Activated gamma-delta T cell treated with anti-CD3 and anti-CD28 coated beads, Interleukin-2, amount 50 U/mL, for 16 hours (primary cell): ENCODE data around the gene SCARB1.

Source experiments
- DNase-seq: peaks from one replicate; pipeline ENCODE4 v3.0.0-alpha.2; 2020; ENCODE audit warnings: low read depth

SCARB1 gene

DNA sequence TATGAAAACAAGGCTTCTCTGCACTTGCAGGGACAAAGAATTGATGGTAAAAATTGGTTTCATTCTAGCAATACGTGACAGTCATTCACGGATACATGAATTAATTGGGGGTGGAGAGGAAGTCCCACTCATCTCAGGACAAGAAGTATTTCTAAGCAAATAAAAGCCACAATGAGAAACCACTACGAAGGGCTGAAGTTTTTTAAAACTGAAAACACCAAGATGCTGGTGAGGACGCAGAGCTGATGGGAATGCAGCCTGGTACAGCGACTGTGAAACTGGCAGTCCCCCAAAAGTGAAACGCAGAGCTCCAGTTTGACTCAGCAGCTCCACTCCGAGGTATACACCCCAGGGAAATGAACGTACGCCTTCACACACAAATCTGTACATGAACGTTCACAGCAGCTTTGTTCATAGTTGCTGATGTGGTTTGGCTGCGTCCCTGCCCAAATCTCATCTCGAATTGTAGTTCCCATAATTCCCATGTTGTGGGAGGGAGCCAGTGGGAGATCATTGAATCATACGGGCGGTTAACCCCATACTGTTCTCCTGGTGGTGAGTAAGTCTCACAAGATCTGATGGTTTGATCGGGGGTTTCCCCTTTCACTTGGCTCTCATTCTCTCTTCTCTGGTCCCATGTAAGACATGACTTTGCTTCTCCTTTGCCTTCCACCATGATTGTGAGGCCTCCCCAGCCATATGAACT is 89.0 kb downstream of the SCARB1 start:
- DNase-seq = peak; percentile 35

GRCh38 chr12:124774054-124774461 is 89.6 kb downstream of the SCARB1 start:
- no peak for DNase-seq

GRCh38 chr12:124772289-124773170 is 91.1 kb downstream of the SCARB1 start:
- no peak for DNase-seq

DNA sequence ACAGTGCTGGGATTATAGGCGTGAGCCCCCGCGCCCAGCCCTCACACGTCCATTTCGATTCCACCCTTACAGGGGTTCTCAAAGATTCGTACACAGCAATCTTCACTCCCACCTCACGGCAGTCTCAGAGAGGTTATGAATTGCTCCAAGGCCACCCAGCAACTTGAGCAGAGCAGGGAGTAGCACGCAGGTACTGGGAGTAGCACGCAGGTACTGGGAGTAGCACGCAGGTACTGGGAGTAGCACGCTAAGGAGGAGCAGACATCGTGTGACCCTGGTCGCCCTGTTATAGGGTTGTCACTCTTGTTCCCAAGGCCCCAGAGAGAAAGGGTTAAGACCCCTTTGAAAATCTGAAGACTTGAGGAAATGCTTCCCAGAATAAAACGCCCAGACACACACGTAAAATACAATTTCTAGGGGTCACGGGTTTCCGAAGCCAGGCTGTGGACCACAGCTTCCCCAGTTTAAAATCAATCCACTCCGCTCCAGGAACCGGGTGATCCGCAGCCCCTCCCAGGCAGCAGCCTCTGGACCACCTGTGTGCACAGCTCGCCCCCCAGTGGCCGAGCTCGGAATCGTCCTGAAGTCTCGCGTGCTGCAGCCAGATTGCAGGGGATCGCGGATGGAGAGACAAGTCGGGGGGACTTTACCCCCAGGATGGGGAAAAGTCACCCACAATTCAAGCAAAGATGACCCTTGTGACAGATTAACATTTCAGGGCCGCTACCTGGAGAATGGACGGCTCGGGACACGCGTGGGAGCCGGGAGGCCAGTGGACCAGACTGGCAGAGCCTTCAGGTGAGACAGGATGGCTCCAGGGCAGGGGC is 92.0 kb downstream of the SCARB1 start:
- peak; percentile 79 for DNase-seq

DNA sequence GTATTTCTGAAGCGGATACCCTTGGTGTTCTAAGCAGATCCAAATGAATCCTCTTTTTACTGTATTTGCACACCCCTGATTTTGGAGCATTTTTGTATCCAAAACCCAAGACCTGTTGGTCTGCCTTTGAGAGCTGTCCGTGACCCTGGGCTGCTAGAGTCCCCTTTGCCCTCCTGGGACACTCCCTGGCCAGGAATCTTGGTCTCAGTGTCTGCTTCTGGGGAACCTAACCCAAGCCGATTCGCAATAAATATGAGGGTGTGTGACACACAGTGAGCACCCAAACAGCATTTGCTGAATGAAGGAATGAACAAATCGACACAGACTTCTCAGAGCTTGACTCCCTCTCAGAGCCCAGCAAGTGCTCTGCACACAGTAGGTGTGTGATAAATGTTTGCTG is 92.9 kb downstream of the SCARB1 start:
- DNase-seq = no peak

DNA sequence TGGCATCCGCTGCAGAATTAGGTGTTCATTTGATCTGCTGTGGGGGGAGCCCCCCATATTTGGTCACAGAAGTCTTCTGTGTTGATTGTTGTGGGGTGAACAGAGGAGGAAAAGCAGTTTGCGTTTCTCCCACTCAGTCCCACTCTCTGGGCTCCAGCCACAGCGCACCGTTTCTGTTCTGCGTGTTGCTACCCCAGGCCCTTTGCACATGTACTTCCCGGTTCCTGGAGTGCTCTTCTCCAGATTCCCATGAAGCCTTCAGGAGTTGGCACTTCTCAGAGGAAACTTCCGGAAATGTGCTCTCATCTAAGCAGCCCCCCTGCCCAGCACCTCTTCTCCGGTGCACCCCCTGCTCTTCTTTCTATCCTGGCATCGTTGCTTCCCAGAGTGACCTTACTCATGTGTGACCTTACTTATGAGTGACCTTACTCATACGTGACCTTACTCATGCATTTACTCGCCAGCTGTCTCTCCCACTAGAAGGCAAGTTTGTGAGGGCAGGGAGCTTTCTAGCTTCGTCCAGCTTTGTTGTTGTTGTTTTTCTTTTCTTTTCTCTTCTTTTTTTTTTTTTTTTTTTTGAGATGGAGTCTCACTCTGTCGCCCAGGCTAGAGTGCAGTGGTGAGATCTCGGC is 93.7 kb downstream of the SCARB1 start:
- DNase-seq = no peak

- DNase-seq = no peak
Observed at GRCh38 chr12:124769163-124769530, 94.5 kb downstream of the SCARB1 start.

DNA sequence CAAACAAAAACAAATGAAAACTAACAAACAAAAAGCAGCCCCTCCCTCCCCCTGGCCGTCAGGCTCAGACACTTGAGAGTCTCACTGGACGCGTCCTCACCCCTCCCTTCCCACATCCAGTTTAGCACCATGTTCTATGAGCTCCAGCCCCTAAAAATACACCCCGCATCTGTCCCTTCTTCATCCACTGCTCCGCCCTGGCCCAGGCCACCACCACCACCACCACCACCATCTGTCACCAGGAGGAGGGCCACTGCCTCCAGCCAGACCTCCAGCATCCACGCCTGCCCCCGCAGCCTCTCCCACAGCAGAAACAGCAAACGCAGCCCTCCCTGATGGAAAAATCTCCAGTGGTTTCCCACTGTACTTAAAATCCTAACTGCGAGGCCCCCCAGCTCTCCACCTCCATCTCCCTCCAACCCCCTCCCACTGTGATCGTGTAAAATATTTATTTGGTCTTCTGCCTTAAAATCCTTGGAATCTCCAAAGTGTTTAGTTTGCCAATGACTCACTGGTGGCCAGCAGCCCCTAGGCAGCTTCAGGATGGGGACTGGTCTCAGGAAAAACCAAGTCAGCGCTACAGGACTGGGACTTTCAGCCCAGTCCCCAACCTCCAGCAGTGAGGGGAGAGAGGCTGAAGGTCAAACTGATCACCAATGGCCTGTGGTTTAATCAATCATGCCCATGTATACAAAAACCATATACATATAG is 95.1 kb downstream of the SCARB1 start:
- no peak for DNase-seq

DNA sequence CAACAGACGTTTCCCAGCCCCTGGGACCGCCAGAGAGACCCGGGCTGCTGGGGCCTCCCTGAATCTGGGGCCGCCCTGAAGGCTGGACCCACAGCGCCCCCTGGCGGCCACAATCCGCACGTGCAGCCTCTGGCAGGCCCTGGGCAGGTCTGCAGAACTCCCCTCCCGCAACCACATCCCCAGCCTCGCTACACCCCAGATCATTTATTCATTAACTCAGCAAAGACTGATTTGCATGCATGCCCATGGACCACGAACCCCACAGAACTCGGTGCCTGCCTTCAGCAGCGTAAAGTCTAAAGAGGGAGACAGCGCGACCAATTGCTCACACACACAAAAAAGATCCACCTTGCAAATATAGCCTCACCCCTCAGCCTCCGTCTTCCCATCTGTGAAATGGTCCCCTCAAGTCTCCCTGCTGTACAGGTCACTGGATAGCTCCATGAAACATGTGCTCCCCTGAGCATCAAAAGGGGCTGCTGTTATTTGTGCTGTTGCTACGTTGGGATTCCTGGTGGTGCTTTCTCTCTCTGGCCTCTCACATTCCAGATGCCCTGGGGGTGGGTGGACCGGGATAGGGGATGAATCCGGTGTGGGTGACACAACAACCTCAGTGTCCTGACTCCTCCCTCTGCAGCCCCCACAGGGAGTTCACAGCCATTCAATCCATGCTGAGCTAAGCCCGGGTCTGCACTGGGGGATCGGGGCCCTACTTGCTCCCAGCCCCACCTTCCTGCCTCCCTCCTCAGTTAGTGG is 96.4 kb downstream of the SCARB1 start:
- DNase-seq = peak; percentile 81

- DNase-seq = no peak
Observed at GRCh38 chr12:124766727-124767065, 97.0 kb downstream of the SCARB1 start.

- no peak for DNase-seq
Observed at GRCh38 chr12:124765581-124766489, 97.8 kb downstream of the SCARB1 start.

GRCh38 chr12:124764870-124765580 is 98.6 kb downstream of the SCARB1 start:
- DNase-seq = no peak

DNA sequence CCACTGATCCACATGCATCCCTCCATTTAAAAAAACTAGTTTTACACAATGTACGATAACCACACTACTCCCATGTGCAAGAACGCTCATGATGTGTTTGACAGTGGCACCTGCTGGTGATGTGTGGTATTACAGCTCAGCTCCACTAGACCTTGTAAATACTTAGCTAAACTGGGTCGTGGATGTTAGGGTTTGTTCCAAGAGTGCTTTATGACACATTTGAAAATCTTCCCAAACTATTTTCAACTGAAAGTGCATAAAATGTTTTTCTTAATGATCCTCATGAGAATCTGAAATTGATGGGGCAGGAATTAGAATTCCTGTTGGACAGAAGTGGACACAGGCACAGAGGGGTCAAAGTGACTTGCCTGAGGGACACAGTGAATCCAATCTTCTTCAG is 99.2 kb downstream of the SCARB1 start:
- no peak for DNase-seq

DNA sequence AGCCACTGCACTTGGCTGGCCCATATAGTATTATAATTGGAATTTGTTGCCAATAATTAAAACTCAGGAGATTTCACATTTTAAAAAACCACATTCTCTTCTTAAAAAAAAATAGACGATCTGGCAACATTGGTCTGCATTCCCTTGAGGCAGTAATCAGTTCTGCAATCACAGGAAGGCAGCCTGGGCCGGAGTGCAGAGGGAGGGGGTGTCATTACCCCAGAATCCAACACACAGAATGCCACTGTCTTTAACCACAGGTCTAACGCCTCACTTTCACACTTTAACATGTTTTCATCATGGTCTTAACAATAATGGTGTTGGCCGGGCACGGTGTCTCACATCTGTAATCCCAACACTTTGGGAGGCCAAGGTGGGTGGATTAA is 100.1 kb downstream of the SCARB1 start:
- no peak for DNase-seq

GRCh38 chr12:124762791-124763593 is 100.7 kb downstream of the SCARB1 start:
- no peak for DNase-seq

- no peak for DNase-seq
Observed at GRCh38 chr12:124762384-124762783, 101.3 kb downstream of the SCARB1 start.

- no peak for DNase-seq
Observed at GRCh38 chr12:124761871-124762270, 101.8 kb downstream of the SCARB1 start.

DNA sequence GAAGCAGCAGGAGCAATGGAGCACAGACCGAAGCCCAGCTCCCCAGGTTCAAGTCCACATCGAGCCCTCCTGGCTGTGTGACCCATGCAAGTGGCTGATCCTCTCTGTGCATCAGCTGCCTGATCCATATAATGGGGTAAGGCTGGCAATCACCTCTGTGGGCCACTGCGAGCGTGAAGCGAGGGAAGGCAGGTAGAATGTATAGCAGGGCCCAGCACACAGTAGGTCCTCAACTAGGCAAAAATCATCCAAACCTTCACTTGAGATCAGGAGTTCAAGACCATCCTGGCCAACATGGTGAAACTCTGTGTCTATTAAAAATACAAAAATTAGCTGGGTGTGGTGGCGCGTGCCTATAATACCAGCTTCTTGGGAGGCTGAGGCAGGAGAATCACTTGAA is 102.6 kb downstream of the SCARB1 start:
- no peak for DNase-seq
